H1 (cell line): ENCODE data around the gene ELFN2. TPM values are rescaled to one million over a fixed set of nuclear protein-coding genes. Genes with fewer than 3 reads are reported as not detected.

Source experiments
- CTCF ChIA-PET: fragments of 300-600 bp; sonication (Branson Sonifier 250); formaldehyde crosslinking; loops from one replicate; lab custom pipeline; 2021; ENCODE audit not compliant: partially characterized antibody; lab: Charles Lee
- POLR2A ChIA-PET: fragments of 300-600 bp; sonication (Branson Sonifier 250); formaldehyde crosslinking; loops from one replicate; lab custom pipeline; 2021; ENCODE audit warnings: inconsistent platforms; ENCODE audit not compliant: partially characterized antibody; lab: Charles Lee
- DNase-seq, 2 experiments: peaks; one replicate each; pipeline versions ENCODE4 v3.0.0 to v3.0.0-alpha.2; 2010 to 2022; ENCODE audit warnings: low spot score in 2 of 2, low read depth in 1 of 2, mixed read lengths in 1 of 2
- FAIRE-seq: peaks from 2 replicates; lab custom pipeline; 2011; peaks lifted over from hg19 to GRCh38; lab: Jason Lieb, UNC
- H2AFZ ChIP-seq: 2 replicates; pipeline ENCODE4 v1.8.1; 2012; ENCODE audit warnings: low read length, inconsistent platforms
- H2AK5ac ChIP-seq: 2 replicates; pipeline ENCODE4 v1.6.1; 2013; ENCODE audit warnings: low read depth, low read length
- H2BK120ac ChIP-seq: replicated peaks from 2 replicates; pipeline ENCODE3; 2013; ENCODE audit warnings: low read depth, low read length, inconsistent platforms
- H2BK12ac ChIP-seq: 2 replicates; pipeline ENCODE4 v1.6.1; 2013; ENCODE audit warnings: low read depth, low read length
- H2BK15ac ChIP-seq: 2 replicates; pipeline ENCODE4 v1.6.1; 2013; ENCODE audit warnings: low read length
- H2BK20ac ChIP-seq: 2 replicates; pipeline ENCODE4 v1.6.1; 2013; ENCODE audit warnings: low read length
- H2BK5ac ChIP-seq: 2 replicates; pipeline ENCODE4 v1.6.1; 2013; ENCODE audit warnings: low read depth, low read length
- H3K14ac ChIP-seq: 2 replicates; pipeline ENCODE4 v1.6.1; 2013; ENCODE audit warnings: inconsistent platforms; ENCODE audit not compliant: insufficient read length
- H3K18ac ChIP-seq: 2 replicates; pipeline ENCODE4 v1.6.1; 2013; ENCODE audit warnings: low read length; ENCODE audit errors: extremely low read depth
- H3K23ac ChIP-seq: 2 replicates; pipeline ENCODE4 v1.6.1; 2013; ENCODE audit warnings: inconsistent platforms; ENCODE audit not compliant: insufficient read length
- H3K23me2 ChIP-seq: 2 replicates; pipeline ENCODE4 v1.6.1; 2013; ENCODE audit warnings: low read depth, low read length
- H3K27ac ChIP-seq: 2 replicates; pipeline ENCODE4 v1.6.1; 2011; ENCODE audit warnings: low read depth, low read length, inconsistent platforms
- H3K27me3 ChIP-seq, 4 experiments: replicated peaks in 1 of 4; 1 replicate in 1 of 4; 2 replicates in 3 of 4; pipeline versions ENCODE4 v1.6.1 to v1.8.1; 2011 to 2013; ENCODE audit warnings: low read length in 3 of 4, mild to moderate bottlenecking in 3 of 4, inconsistent platforms in 2 of 4, mixed read lengths in 2 of 4, moderate library complexity in 1 of 4; ENCODE audit not compliant: control insufficient read depth in 3 of 4, insufficient read depth in 3 of 4; ENCODE audit errors: extremely low read depth in 1 of 4
- H3K36me3 ChIP-seq, 4 experiments: 2 replicates each; pipeline versions ENCODE4 v1.6.1 to v1.8.1; 2011 to 2013; ENCODE audit warnings: mild to moderate bottlenecking in 4 of 4, low read length in 3 of 4, moderate library complexity in 2 of 4, control low read depth in 1 of 4, inconsistent platforms in 1 of 4; ENCODE audit not compliant: insufficient read depth in 4 of 4, control insufficient read depth in 2 of 4
- H3K4ac ChIP-seq: replicated peaks from 2 replicates; pipeline ENCODE3; 2013; ENCODE audit warnings: low read length, low read depth, mixed read lengths, inconsistent platforms; ENCODE audit not compliant: insufficient read length
- H3K4me1 ChIP-seq, 4 experiments: replicated peaks in 1 of 4; 1 replicate in 1 of 4; 2 replicates in 3 of 4; pipeline versions ENCODE4 v1.6.1 to v1.8.1; 2011 to 2013; ENCODE audit warnings: low read length in 3 of 4, inconsistent platforms in 2 of 4, mixed read lengths in 1 of 4; ENCODE audit not compliant: insufficient read depth in 4 of 4, control insufficient read depth in 3 of 4
- H3K4me2 ChIP-seq, 2 experiments: 2 replicates each; pipeline versions ENCODE4 v1.6.1 to v1.8.1; 2011 to 2013; ENCODE audit warnings: low read depth in 2 of 2, low read length in 2 of 2, control low read depth in 1 of 2, inconsistent platforms in 1 of 2, mild to moderate bottlenecking in 1 of 2; ENCODE audit not compliant: insufficient read depth in 1 of 2
- H3K4me3 ChIP-seq, 4 experiments: fragments of 200-600, 300-600 bp in 1 of 4; sonication (generic), shearing (Covaris generic), sonication (Bioruptor Twin) in 1 of 4; 2 replicates each; pipeline versions ENCODE4 v1.5.1 to v1.8.1; 2011 to 2016; ENCODE audit warnings: low read length in 4 of 4, low read depth in 3 of 4, control low read depth in 2 of 4, inconsistent platforms in 2 of 4, mild to moderate bottlenecking in 2 of 4, mixed read lengths in 1 of 4, moderate library complexity in 1 of 4; ENCODE audit not compliant: insufficient read depth in 2 of 4; ENCODE audit errors: extremely low read depth in 1 of 4
- H3K56ac ChIP-seq: replicated peaks from 2 replicates; pipeline ENCODE3; 2013; ENCODE audit warnings: low read depth, mild to moderate bottlenecking, mixed read lengths, low read length, inconsistent platforms; ENCODE audit not compliant: insufficient read length
- H3K79me1 ChIP-seq: 2 replicates; pipeline ENCODE4 v1.6.1; 2013; ENCODE audit warnings: low read depth, low read length, control low read depth
- H3K79me2 ChIP-seq, 2 experiments: 2 replicates each; pipeline versions ENCODE4 v1.6.1 to v1.8.1; 2012 to 2013; ENCODE audit warnings: low read length in 2 of 2, mild to moderate bottlenecking in 2 of 2, inconsistent platforms in 1 of 2; ENCODE audit not compliant: insufficient read depth in 2 of 2, control insufficient read depth in 1 of 2
- H3K9ac ChIP-seq, 4 experiments: replicated peaks in 1 of 4; 1 replicate in 1 of 4; 2 replicates in 3 of 4; pipeline versions ENCODE4 v1.6.1 to v1.8.1; 2011 to 2013; ENCODE audit warnings: low read depth in 3 of 4, low read length in 3 of 4, control low read depth in 2 of 4, mild to moderate bottlenecking in 2 of 4, moderate library complexity in 2 of 4, inconsistent platforms in 1 of 4; ENCODE audit errors: extremely low read depth in 1 of 4
- H3K9me3 ChIP-seq, 2 experiments: 2 replicates each; pipeline versions ENCODE4 v1.6.1 to v1.8.1; 2012 to 2013; ENCODE audit warnings: mild to moderate bottlenecking in 2 of 2, moderate library complexity in 2 of 2, control low read depth in 1 of 2, inconsistent platforms in 1 of 2, low read depth in 1 of 2, low read length in 1 of 2, mixed read lengths in 1 of 2; ENCODE audit not compliant: insufficient read depth in 2 of 2
- H4K20me1 ChIP-seq, 2 experiments: replicated peaks in 1 of 2; 2 replicates each; pipeline versions ENCODE3 to v1.8.1; 2011 to 2013; ENCODE audit warnings: inconsistent platforms in 2 of 2, low read length in 2 of 2, mild to moderate bottlenecking in 1 of 2; ENCODE audit not compliant: insufficient read depth in 2 of 2, control insufficient read depth in 1 of 2
- H4K5ac ChIP-seq: 2 replicates; pipeline ENCODE4 v1.6.1; 2013; ENCODE audit warnings: low read length, low read depth, mixed read lengths, inconsistent platforms; ENCODE audit not compliant: insufficient read length
- H4K8ac ChIP-seq: 2 replicates; pipeline ENCODE4 v1.8.0; 2013; ENCODE audit warnings: mild to moderate bottlenecking, moderate library complexity, low read length, inconsistent platforms; ENCODE audit not compliant: insufficient read depth; ENCODE audit errors: extremely low read depth
- H4K91ac ChIP-seq: replicated peaks from 2 replicates; pipeline ENCODE3; 2013; ENCODE audit warnings: low read length, mixed read lengths, inconsistent platforms; ENCODE audit not compliant: insufficient read length
- BACH1 ChIP-seq: IDR thresholded peaks from 2 replicates; pipeline ENCODE4 v1.6.1; 2012; ENCODE audit warnings: low read length, improper control_type of control experiment
- EZH2 ChIP-seq: fragments of 200-600 bp; sonication (generic); IDR thresholded peaks from 2 replicates; pipeline ENCODE4 v1.7.1; 2012; ENCODE audit warnings: low read depth, mild to moderate bottlenecking, moderate library complexity, low read length, inconsistent platforms; ENCODE audit not compliant: severe bottlenecking
- JUN ChIP-seq: IDR thresholded peaks from 2 replicates; pipeline ENCODE4 v1.6.1; 2011; ENCODE audit warnings: low read depth, mild to moderate bottlenecking, improper control_type of control experiment, low read length
- WGBS, 2 experiments: shearing (Covaris generic) in 1 of 2; methylation state at CpG; one replicate each; pipeline versions ENCODE4 v1.1.6 to v1.1.7; 2013 to 2015; ENCODE audit warnings: low lambda C conversion rate in 2 of 2, mixed read lengths in 2 of 2, inconsistent platforms in 1 of 2, low coverage in 1 of 2, missing lambda C conversion rate in 1 of 2; ENCODE audit not compliant: insufficient replicate concordance in 2 of 2, insufficient coverage in 1 of 2, insufficient read length in 1 of 2; ENCODE audit errors: extremely low coverage in 1 of 2, missing lambda C conversion rate in 1 of 2; 5-methylcytosine and 5-hydroxymethylcytosine counted together
- polyA plus RNA-seq, 7 experiments: library from polyadenylated mRNA; depleted of rRNA in 3 of 7; stranded (reverse) in 5 of 7; unstranded in 2 of 7; fragments of >200 nt in 5 of 7; fragments of 200-250 nt in 2 of 7; gene quantifications; 1 replicate in 5 of 7; 2 replicates in 1 of 7; 4 replicates in 1 of 7; pipeline versions ENCODE4 v1.2.1 to v1.2.3, GENCODE V29; 2011 to 2013; ENCODE audit warnings: missing spikeins in 2 of 7, mixed read lengths in 2 of 7
- total RNA-seq: library from RNA; stranded (reverse); fragmentation: NEBNext Ultra II Directional; extraction: Animal tissue kit (Norgen Biotek cat#: 25700); gene quantifications from 2 replicates; pipeline ENCODE4 v1.2.1, GENCODE V29; 2021

ELFN2 gene
- total and polyA plus RNA-seq, 2 of the 8 experiments (the other 6 are each of a cell fraction or from before 2014, with no cell fraction given): 0.63 to 0.88 TPM

DNA sequence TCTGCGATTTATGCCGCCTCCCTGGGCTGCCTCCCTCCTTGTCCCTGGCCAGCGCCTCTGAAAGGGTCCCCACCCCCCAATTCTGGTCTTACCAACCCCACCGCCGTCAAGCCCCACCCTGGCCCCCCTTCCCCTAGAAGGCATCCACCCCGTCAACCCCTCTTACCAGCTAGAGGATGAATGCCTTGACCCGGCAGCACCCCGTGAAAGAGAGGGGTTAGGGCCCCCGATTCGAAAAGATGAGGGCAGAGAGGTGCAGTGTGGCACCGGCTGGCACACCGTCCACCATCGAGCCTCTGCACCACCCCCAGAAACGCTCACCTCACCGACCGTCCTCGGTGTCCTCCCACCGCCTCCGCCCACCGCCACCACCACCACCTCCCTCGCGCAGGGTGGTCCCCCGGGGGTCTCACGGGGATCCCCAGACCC lies 559 bp downstream of the ELFN2 start:
- Histone ChIP-seq H2AK5ac (no peak overlapping the region), H2BK15ac (no peak overlapping the region; the same call in 1 of the 2 replicates), H3K14ac (no peak overlapping the region), H4K91ac (no peak overlapping the region), H3K9me3 (no peaks in the 10 kb centered on the region), H2BK120ac (no peak overlapping the region), H3K27ac (no peak overlapping the region), H3K4me1 (peaks cover 0 to 23% (median 13%) of the 10 kb centered on the region in 4 experiments; a peak in 6 of 7 replicates), H4K8ac (no peak overlapping the region; the same call in 1 of the 2 replicates), H3K79me2 (no peaks in the 10 kb centered on the region), H3K36me3 (no peaks in the 10 kb centered on the region), H3K27me3 (peaks cover 29 to 49% (median 41%) of the 10 kb centered on the region in 4 experiments), H2BK20ac (no peak overlapping the region), H3K4me2 (peak overlapping the region; percentile 66 to 86), H3K56ac (no peak overlapping the region), H3K79me1 (no peaks in the 10 kb centered on the region), H4K20me1 (peaks cover 3 to 8% of the 10 kb centered on the region in 2 experiments), H2BK12ac (no peak overlapping the region), H3K9ac (no peak overlapping the region; a peak in 1 of 7 replicates), H3K23me2 (peaks cover 11% of the 10 kb centered on the region; the same call in 1 of the 2 replicates), H2AFZ (no peak overlapping the region), H3K18ac (peak overlapping the region; percentile 20; the same call in 1 of the 2 replicates), H4K5ac (no peak overlapping the region), H3K4me3 (peak overlapping the region; percentile 33 to 70 (median 34)), H3K4ac (no peak overlapping the region), H3K23ac (no peak overlapping the region), H2BK5ac (no peak overlapping the region)
- CTCF ChIA-PET: interaction anchor here (0.7 to 1.7 kb wide), 8 partner anchors 29 to 166 kb away, joined by 3 to 13 read pairs (median 4); no protein-coding TSS in a partner anchor
- no peak for FAIRE-seq
- TF ChIP-seq EZH2 (peak; percentile 12), JUN (no peak), BACH1 (no peak)
- DNase-seq: no peak
- POLR2A ChIA-PET: no interaction called here
- 20% methylated on average over 5 of the region's 24 CpGs; no CpG with 5 or more reads in 1 of the 2 experiments for WGBS, 2 experiments
